ENCODE data around the gene SSU72.
A peak's percentile ranks its signal among the peaks of the same experiment; 100 is the strongest.
"Not testable (repeated sequence)": the region's sequence is repeated elsewhere in the genome, so short reads cannot be mapped to it uniquely, and the experiment has no call there.

Gene SSU72

DNA sequence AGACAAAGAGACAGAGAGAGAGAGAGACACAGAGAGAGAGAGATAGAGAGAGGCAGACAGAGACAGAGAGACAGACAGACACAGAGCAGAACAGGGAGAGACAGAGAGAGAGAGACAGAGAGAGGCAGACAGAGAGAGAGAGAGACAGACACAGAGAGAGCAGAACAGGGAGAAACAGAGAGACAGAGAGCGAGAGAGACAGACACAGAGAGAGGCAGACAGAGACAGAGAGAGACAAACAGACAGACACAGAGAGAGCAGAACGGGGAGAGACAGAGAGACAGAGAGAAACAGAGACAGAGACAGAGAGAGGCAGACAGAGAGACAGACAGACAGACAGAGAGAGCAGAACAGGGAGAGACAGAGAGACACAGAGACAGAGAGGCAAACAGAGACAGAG is 20.7 kb upstream of the SSU72 start:
- DNase-seq: not testable (repeated sequence)

- no peak for DNase-seq
Observed at GRCh38 chr1:1594602-1595260, 20.1 kb upstream of the SSU72 start.

- no peak for DNase-seq
Observed at GRCh38 chr1:1593834-1594601, 19.4 kb upstream of the SSU72 start.

DNA sequence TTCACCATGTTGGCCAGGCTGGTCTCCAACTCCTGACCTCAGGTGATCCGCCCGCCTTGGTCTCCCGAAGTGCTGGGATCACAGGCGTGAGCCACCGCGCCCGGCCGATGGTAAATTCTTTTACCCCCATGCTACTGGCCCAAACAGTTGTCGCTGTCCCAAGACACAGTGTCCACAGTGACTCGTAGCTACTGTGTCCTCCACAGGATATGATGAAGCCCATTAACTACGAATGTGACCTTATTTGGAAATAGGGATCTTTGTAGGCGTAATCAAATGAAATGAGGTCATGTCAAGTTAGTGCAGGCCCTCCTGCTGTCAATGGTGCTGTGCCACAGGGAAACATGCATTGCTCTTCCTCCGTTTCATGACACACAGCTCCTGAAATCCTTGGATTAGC is 16.8 kb upstream of the SSU72 start:
- DNase-seq: peak; percentile 79

- DNase-seq: no peak
Observed at GRCh38 chr1:1583347-1584010, 8.8 kb upstream of the SSU72 start.

DNA sequence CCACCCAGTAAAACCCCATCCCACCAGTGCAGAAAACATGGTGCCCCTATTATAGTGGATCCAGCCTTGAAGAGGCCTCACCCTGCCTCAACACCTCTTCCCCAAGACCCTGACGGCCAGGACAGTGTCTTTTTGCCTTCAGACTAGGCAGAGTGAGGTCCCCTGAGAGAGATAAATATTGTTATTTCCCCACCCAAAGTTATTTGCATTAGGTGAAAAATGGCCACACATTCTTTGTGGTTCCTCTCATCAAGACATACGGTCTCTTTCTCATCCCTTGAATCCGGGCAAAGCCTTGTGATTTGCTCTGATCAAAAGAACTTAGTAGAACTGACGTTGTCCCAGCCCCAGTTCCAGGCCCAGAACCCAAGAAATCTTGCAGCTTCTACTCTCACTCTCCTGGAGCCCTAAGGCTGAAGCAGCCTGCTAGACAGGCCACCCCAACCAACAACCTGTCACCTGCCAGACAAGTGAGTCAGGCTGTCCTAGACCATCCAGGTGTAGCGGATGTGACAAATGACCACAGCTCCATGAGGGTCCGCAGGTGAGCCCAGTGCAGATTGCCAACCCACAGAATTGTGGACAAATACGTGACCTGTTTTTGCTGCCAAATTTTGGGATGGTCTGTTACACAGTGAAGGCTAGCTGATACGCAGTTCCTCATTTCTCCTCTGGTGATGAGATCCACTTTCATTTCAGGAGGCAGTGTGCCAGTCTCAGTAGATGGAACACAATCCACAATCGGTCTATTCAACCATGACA is 8.1 kb upstream of the SSU72 start:
- DNase-seq: no peak

DNA sequence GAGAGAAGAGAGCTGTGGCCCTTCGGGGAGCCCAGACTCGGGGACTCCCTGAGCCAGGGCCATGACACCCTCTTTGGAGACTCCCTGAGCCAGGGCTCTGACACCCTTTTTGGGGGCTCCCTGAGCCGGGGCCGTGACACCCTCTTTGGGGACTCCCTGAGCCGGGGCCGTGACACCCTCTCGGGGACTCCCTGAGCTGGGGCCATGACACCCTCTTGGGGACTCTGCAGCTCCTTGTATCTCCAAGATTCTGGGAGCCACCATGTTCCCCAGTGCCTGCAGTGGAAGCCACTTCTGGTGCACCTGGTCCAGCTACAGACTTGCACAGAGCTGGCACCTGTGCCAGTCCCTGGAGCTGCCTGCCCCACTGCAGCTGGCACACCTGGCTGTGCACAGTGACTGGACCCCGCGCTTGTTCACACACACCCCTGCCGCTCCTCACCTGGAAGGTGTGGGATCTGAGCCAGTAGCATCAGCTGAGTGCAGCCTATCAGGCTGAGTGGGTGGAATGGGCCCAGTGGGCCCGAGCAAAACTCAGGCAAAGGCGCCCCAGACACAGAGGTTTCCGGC is 3.8 kb upstream of the SSU72 start:
- no peak for DNase-seq

DNA sequence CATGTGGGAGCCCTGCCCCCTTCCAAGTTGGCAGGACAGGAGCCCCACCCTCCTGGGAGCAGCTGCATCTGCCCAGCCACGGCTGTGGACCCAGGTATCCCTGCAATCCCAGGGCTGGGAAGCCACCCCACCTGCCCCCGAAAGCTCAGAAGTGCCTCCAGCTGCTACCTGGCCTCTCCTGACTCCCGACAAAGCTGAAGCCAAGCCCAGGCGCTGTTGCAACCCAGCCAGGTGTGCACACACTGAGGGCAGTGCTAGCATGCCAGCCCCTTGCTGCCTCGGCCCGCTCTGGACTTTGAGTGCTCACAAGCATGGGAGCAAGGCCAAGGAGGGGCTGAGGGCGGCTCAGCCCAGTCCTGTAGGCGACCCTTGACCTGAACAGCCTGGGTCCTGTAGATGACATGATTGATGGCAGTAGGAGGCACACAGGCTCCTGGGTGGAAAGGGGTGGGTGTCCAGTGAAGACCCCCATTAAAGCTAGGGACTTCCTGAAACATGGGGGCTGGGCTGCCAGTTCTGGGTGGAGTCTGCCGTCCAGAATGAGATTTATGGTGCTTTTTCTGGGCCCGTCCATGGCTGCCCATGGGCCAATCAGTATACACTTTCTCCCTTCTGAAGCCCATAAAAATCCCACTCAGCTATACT is 2.8 kb upstream of the SSU72 start:
- DNase-seq: no peak

GRCh38 chr1:1573843-1574720 is 581 bp downstream of the SSU72 start:
- peak; percentile 69 for DNase-seq

DNA sequence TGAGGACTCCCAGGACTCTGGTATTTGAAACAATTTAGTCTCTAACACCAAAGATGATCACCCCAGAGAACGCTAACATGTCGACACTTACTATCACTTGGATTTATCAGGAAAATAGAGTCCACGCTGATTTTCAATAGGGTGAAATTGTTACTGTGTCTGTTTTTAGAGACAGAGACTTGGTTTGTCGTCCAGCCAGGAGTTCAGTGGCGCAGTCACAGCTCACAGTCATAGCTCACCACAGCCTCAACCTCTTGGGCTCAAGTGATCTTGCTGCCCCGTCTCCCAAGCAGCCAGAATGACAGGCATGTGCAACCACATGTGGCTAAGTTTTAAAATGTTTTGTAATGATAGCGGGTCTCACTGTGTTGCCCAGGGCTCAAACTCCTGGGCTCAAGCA is 5.3 kb downstream of the SSU72 start:
- DNase-seq: no peak

DNA sequence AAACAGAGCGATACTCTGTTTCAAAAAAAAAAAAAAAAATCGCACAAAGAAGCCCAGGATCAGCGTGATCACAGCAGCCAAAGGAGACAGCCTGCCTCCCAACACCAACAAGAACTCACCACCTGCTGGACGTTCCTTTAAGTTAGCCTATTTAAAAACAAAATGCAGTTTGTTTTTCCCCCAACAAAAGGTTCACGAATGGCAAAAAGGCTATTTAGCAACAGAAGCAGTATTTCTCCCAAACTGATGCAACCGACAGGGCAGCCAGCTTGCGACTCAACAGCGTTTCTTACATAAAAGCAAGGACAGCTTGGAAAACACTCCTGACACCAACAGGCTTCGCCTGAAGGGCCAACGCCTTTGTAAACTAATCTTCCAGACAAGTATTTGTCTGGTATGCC is 6.8 kb downstream of the SSU72 start:
- no peak for DNase-seq

GRCh38 chr1:1567152-1567875 is 7.3 kb downstream of the SSU72 start:
- DNase-seq: no peak

- DNase-seq: no peak
Observed at GRCh38 chr1:1565340-1565739, 9.3 kb downstream of the SSU72 start.

- DNase-seq: no peak
Observed at GRCh38 chr1:1564268-1564667, 10.4 kb downstream of the SSU72 start.

- DNase-seq: no peak
Observed at GRCh38 chr1:1563688-1564087, 11.0 kb downstream of the SSU72 start.

- DNase-seq: no peak
Observed at GRCh38 chr1:1562556-1563195, 12.0 kb downstream of the SSU72 start.

GRCh38 chr1:1561801-1562470 is 12.7 kb downstream of the SSU72 start:
- no peak for DNase-seq

GRCh38 chr1:1560178-1560577 is 14.5 kb downstream of the SSU72 start:
- no peak for DNase-seq

DNA sequence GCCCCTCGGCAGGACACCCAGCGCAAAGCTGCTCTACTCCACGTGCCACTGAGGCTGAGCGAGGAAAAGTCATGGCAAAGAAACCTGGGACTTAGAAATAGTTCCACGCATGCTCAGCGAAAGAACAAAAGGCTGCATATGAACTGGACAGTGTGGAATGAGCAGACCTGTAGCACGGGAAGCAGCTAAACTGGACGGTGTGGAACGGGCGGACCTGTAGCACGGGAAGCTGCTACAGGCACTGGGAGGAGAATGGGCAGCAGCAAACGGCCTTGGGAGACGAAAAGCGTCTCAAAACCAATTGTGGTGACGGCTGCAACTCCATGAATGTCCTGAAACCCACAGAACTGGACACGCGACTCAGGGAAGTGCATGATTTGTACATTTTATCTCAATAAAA is 15.6 kb downstream of the SSU72 start:
- no peak for DNase-seq
